NCI-H2081 (cell line): Measurements from ENCODE around the gene ARHGAP23.

Experiments used
- DNase-seq, 2 experiments: peaks; one replicate each; lab custom pipeline; 2025; lab: John Stamatoyannopoulos, UW

ARHGAP23 gene, protein sequence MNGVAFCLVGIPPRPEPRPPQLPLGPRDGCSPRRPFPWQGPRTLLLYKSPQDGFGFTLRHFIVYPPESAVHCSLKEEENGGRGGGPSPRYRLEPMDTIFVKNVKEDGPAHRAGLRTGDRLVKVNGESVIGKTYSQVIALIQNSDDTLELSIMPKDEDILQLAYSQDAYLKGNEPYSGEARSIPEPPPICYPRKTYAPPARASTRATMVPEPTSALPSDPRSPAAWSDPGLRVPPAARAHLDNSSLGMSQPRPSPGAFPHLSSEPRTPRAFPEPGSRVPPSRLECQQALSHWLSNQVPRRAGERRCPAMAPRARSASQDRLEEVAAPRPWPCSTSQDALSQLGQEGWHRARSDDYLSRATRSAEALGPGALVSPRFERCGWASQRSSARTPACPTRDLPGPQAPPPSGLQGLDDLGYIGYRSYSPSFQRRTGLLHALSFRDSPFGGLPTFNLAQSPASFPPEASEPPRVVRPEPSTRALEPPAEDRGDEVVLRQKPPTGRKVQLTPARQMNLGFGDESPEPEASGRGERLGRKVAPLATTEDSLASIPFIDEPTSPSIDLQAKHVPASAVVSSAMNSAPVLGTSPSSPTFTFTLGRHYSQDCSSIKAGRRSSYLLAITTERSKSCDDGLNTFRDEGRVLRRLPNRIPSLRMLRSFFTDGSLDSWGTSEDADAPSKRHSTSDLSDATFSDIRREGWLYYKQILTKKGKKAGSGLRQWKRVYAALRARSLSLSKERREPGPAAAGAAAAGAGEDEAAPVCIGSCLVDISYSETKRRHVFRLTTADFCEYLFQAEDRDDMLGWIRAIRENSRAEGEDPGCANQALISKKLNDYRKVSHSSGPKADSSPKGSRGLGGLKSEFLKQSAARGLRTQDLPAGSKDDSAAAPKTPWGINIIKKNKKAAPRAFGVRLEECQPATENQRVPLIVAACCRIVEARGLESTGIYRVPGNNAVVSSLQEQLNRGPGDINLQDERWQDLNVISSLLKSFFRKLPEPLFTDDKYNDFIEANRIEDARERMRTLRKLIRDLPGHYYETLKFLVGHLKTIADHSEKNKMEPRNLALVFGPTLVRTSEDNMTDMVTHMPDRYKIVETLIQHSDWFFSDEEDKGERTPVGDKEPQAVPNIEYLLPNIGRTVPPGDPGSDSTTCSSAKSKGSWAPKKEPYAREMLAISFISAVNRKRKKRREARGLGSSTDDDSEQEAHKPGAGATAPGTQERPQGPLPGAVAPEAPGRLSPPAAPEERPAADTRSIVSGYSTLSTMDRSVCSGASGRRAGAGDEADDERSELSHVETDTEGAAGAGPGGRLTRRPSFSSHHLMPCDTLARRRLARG (N-terminal part only)

DNA sequence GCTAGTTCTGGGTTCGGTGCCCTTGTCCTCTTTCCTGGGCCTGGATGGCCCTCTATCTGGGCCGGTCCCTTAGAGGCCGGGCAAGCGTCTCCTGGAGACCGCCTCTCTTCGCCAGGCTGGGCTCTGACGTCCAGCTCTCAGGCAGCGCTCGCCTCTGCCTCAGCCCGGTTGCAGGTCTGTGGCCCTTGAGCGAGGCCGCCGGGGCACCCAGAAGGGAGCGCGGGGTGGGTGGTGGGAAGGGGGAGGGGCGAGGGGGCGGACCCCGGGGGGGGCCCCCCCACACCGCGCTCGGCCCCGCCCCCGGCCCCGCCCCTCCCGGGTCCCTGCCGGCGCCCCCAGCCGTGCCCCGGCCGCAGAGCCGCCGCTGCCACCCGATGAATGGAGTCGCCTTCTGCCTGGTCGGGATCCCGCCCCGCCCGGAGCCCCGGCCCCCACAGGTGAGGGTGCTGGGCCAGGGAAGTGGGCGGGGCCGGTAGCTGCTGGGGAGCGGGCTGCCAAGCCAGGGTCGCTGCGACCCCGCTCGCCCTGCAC, at the start of gene ARHGAP23:
TSS of gene ARHGAP23 (plus strand) at position 353 of the 531 bp plus-strand sequence. CDS start at position 375, 22 bp downstream.
- DNase-seq, result no peak

DNA sequence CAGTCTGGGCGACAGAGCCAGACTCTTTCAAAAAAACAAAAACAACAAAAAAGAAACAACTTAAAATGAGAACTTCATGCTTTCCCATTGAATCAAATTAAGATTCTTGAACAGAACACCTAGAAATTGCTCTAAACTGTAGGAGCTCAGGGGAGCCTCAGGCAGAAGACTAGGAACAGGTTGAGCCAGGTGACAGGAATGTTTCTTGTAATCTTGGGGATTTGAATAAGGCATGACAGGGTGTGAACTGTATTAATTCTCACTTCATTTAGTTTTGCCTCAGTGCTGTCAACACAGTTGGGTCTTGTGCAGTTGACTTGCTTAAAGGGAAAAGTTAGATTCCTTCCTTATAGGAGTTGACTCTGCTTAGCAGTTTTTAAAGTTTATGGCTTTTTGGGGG, 48.8 kb upstream of the ARHGAP23 start:
- no peak for DNase-seq

DNA sequence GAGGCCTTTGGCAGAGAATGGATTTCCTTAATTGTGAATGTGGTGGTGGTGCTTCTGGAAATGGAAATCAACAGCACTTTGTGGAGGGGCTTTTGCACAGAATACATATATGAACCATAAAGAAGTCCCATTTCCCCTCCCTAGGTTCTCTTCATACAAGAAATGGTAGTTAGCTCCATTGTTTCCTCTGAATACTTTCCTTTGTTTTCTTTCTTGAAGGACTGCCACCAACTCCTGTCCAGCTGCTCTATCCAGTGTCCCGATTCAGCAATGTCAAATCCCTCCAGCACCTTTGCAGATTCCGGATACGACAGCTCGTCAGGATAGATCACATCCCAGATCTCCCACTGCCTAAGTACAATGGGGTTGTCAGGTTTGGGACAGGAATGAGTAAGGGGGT, 33.2 kb upstream of the ARHGAP23 start:
- no peak for DNase-seq

DNA sequence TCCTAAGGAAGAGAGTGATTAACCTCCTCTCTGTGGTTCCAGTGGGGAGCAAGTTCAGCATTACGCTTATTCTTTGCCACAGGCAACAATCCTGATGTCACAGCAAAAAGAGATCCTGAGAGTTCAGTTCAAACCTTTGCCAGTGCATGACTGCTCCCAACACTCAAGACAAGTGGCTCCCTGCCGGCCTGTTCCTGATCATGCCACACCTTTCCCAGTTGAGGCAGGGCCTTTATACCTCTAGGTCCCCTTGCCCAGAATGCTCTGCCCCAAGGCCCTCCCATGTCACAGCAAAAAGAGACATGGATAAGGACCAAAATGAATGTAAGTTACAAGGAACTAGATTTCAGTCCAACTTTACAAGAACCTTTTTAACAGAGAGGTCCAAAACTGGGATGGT, 31.0 kb upstream of the ARHGAP23 start:
- no peak for DNase-seq

DNA sequence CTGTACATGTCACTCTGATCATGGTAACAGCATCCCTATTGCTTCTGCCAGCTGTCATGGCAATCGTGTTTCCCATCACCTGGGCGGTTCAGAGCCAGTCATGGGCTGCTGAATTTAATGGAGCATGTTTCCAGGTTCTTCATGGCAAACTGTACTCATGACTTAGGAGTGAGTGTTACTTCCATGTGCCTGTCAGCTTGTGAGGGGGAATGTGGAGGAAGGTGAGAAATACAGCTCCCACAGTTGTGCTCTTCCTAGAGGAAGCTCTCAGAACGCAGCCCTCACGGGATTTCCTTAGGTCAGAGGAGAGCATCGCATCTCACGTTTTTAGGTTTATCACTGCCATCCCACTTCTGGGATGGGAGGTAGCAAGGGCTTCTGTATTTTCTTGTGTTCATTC, 28.0 kb upstream of the ARHGAP23 start:
- DNase-seq, result no peak

DNA sequence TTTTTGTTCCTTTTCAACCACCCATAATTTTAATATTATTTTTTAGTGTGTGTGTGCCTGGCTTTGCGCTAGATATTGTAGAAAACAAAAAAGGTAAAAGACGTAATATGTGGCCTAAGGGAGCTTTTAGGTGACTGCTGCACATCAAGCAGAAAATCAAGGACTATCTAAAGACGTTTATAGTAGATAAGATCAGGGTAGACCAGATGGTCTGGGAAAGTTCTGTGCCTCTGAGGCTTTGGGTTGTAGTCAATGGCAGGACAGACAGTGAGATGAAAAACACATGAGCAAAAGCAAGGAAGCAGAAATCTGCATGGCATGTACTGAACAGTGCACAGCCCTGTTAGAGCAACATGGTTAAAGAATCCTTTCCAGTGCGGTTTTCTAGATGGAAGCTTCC, 26.8 kb upstream of the ARHGAP23 start:
- DNase-seq, result no peak

DNA sequence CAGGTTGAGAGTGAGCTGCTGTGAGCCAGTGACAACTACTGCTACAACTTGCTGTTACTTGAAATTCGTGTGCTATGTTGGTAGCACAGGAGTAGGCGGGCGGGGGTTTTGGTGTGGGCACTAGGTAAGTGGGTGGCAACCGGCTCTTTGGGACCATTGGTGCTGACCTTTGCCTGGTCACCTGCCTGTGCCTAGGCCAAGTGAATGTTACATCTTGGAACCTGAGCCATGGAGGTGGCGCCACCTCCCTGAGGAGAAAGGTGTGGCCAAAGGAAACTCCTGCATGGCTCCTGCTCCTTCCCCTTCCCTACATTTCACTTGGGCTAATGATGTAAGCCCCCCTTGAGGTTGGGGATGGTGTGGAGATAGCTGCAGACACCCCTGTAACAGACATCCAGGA, 25.4 kb upstream of the ARHGAP23 start:
- DNase-seq, result no peak

DNA sequence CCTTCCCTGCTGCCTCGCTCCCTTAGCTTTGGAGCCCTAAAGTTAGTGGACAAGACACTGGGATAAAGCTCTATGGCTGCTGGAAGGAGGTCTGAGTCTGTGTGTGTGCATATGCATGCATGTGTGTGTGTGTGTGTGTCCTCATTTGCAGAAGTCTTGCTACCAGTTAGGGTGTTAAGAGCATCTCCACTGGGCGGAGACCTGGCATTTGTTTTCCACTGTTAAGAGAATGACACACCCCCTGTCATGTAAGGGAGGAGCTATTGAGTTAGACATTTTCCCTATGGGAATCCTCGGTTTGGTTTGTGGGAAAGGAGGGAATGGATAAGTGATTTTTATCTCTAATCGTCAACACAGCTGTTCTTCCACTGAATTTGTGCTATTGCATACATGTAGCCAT, 24.8 kb upstream of the ARHGAP23 start:
- DNase-seq, result no peak

DNA sequence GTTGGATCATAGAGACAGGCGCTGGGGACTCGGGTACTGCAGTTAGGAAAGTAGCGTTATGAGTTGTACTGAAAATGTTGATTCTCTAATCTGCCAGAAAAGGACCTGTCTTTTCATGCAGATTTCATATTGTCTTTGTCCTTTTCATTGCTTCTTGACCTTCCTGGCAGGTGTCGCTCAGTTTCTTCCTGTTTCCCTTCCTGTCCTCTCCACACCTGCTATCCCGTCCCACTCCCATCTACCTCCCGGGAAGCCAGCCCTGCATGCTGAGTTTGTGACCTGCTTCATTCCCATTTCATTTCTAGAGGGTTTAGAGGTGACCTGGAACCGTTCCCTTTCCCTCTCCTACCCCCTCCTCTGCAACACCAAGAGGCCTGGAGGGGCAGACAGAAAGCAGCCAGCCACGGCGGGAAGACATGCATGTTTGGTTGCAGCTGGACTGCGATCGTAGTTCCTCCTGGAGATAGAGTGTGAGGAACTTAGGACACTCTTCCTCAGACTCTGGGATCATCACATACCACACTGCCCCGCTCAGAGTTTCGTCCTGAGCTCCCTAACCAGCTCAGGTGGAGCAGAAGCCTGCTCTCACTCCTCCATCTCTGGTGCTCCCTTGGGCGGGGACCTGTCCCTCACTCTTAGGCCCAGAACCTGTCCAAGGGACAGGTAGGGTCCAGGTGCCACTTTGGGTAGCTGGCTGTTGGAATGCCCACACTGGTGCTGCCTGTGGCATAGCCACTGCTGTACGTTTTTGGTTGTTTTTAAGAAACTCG, 23.9 kb upstream of the ARHGAP23 start:
- DNase-seq, result no peak

DNA sequence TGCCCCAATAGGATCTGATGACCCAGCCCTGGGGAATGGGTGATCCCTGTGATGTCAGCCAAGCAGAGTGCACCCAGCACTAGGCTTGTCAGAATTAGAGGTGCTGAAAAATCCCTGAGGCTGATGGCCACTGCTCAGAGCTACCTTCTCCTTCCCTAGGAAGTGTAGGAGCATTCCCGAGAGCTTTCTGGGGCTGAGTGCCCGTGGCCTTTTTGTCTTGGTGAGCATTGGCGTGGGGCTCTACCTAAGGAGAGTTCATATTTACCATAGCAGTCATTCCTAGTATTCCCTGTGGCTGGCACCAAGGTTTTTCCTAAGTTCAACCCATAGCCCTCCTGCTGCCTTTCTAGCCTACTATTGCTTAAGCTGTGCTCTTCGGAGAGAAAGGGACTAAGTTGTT, 22.6 kb upstream of the ARHGAP23 start:
- no peak for DNase-seq

DNA sequence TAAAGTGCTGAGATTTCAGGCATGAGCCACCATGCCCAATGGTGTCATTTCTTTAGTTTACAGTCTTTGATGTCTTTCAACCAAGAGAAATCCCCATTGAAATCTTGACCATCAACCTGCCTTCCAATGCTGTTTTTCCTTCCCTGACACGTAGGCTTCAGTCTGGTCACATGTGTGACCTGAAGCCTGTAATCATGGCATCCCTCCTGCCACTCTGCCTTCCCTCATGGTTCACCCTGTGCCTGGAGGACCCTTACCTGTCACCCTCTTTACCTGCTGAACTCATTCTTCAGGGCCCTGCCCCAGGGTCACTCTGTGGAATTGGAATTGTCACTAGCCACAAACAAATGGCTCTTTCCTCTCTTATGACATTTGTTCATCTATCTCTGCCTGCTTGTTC, 18.1 kb upstream of the ARHGAP23 start:
- no peak for DNase-seq

DNA sequence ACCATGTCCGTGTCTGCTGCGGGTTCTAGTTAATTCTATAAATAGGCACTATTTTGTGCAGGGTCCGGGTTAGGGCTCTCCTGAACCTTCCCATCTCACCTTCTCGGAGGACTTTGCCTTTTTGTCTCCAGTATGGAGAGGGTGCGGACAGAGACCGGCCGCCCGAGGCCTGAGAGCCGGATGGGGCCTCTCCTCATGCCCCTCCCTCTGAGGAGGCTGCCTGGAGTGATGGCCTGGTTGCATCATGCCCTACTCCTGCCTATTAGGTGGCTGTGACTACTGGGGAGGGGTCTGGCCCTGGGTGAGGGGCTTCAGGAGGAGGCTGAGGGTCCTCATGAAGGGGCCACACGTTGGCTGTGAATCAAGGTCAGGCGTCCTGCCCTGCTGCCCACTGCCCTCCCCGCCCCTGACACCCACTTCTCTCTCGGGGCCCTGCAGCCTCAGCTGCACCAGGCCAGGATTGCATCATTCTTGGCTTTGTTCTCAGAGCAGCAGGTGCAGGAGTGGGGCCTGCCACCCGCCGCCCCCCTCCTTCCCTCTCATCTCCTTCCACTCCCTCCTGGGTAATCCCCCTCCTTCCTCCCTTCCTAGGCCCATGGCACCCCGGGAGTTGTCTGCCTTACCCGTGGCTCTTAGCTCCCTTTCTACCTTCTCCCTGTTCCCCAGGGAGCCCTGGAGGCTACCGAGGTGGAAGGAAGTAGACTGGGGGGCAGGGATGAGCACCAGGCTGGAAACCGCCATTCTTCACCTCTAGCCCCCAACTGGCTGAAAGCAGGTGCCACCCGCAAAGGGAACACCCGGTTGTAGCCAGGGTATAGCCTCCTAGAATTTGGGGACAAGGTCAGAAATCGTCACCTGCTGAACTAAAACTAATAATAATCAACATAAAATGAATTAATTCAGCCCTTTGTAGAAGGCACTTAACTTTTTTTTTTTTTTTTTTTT, 12.7 kb upstream of the ARHGAP23 start:
- peak; percentile 94 to 95 for DNase-seq

DNA sequence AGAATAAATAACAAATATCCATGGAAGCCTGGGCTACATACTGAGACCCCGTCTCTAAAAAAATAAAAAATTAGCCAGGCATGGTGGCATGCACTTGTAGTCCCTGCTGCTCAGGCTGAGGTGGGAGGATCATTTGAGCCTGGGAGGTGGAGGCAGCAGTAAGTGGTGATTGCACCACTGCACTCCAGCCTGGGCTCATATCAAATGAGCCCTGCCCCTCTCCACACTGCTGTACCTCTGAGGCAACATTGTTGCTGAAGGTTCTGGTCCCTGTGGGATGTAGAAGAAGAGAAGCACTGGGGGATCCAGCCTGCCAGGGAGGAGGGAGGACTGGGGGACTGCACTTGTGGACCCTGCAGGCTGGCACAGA, 11.4 kb upstream of the ARHGAP23 start:
- DNase-seq, result no peak

DNA sequence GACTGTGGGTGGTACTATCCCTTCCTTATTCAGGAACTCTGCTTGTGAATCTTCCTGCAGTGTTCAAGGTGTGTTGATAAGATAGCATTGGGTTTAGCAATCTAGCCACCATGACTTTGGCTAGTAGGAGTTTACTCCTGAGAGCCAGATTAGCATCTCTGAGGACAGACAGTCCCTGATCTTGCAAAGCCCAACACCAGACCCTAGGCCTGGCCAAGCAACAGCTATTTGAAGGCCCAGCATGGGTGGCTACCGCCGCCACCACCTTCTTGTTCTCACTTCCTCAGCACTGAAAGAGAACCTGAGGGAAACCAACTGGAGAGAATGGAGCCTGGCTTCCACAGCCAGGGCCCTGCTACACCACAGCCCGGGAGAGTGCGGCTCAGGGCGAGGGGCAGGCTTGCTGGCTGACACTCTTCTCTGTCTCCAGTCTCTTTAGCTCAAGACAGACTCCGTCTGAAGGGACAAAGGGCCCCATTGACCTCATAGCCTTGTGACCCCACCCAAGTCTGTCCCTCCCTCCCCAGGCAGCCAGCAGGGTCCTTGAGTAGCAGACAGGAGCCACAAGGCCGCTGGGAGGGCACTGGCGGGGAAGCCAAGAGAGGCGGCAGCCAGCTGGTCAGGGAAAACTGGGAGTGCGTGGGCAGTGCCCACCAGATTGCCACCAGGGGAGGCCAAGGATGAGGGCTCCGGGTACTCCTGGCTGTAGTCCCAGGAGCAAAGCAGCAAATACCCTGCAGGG, 10.9 kb upstream of the ARHGAP23 start:
- DNase-seq, result no peak

DNA sequence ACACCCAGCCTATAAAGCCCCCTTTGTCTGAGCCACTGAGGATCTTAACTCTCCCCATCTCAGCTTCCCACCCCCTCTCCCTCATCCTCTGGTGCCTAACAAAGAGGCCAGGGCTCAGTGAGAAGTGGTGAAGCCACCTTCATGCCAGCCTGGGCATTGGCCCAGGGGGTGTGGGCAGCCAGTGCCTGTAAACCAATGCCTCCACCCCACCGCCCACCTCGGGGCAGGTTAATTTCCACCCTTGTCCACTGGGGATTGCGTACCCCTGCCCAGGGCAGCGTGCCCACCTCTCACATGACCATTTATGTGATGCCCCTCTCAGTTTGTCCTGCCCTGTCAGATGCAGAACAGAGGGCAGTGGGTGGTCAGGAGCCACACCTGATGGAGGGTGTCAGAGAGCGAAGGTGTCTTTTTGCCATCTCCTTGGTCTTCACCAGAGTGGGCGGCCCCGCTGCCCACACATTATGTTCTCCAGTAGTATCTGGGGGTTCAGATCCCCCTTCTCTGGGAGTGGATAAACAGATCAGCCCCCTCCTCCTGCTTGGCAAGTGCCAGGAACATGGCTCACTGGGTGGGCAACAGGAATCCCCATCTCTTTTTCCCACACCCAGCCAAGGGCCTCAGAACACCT, 10.1 kb upstream of the ARHGAP23 start:
- DNase-seq, result no peak

DNA sequence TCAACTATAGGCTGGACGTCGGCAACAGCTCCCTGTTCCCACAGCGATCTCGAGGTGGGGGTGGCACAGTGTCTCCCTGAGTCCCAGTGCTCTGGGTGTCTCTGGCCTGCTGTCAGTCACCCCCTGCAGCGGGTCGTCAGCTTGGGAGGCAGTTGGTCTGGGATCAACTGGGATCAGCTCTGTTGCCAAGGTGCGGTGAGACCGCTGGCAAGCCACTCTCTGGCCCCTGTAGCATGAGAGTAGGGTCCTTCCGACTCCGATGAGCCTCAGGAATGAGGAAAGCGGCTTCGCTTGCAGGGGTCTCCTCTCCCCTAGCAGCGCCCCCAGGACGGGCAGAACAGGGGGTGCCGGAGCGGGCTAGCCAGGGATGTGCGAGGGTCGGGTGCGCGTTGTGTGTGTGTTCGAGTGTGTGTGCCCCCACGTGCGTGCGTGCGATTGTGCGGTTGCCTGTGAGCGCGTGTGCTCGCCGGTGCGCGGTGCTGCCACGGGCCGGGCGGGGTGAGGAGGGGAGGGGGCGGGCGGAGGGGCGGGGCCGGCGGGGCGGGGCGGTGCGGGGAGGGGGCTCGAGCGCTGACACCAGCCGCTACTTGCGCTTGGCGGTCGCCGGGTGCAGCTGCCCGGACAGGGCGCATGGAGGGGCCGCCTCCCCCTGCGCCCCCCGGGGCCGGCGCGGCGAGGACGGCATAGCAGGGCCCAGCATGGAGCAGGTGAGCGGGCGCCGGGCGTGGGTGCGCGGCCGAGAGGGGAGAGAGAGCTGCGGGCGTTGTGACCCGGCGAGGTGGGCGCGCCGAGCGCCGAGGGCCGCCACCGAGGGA, 9.4 kb upstream of the ARHGAP23 start:
- DNase-seq, result peak in 1 of 2 experiments; percentile 17

DNA sequence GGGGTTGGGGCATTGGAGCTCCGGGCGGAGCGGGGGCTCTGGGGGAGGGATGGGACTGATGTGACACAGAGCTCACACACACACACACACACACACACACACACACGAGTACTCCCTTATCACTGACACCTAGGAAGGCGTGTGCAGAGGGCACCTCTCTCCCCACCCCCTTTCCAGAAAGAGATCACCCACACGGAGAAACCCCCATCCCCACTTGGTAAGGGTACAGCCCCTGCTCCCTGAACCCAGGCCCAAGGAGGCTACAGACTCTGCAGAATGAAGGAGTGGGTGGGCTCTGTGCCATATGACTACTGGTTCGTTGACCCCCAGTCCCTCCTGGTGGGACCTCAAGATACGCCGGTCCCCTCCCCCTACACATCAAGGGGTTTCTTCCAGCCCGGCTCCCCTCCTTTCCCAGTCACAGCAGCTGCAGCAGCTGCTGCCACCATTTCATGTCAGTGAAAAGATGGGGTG, 8.7 kb upstream of the ARHGAP23 start:
- DNase-seq, result no peak

DNA sequence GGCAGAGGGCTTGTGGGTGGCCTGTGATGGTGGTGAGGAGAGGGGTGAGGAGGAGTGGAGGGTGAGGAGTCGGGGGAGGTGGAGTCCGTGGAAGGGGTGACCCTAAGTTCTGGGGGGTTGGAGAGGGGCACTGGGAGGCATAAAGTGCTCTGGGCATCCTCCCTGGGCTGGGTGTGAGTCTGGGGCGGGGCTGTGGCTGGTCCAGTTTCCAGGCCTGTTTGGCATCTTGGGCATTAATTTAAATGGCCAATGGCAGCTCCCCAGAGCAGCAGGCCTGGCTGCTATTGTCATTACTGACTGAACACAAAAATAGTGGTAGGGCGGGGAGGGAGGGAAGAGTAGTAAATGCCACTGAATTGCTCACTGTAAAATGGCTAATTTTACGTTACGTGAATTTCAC, 7.7 kb upstream of the ARHGAP23 start:
- no peak for DNase-seq
